Liver (tissue), 9 donors: ENCODE results near the gene ARHGAP23. TPM values are rescaled to one million over a fixed set of nuclear protein-coding genes. Genes with fewer than 3 reads are reported as not detected.

ENCODE experiments used
- DNase-seq: peaks from one replicate; pipeline ENCODE4 v3.0.0-alpha.2; 2017; ENCODE audit warnings: low spot score
- H3K27ac ChIP-seq, 2 donors: one replicate each; pipeline ENCODE4 v1.7.0; 2013; ENCODE audit warnings: inconsistent platforms in 2 of 2, low read length in 2 of 2, control low read depth in 1 of 2, low read depth in 1 of 2, mild to moderate bottlenecking in 1 of 2
- H3K27me3 ChIP-seq, 4 donors: one replicate each; pipeline versions ENCODE4 v1.6.1 to v1.7.0; 2013; ENCODE audit warnings: low read length in 3 of 4, inconsistent platforms in 1 of 4, mild to moderate bottlenecking in 1 of 4, moderate library complexity in 1 of 4; ENCODE audit not compliant: control insufficient read depth in 4 of 4, insufficient read depth in 4 of 4
- H3K36me3 ChIP-seq, 4 donors: one replicate each; pipeline versions ENCODE4 v1.6.1 to v1.7.0; 2013; ENCODE audit warnings: low read length in 3 of 4, mild to moderate bottlenecking in 3 of 4, low read depth in 1 of 4, moderate library complexity in 1 of 4; ENCODE audit not compliant: control insufficient read depth in 4 of 4, insufficient read depth in 3 of 4
- H3K4me1 ChIP-seq, 4 donors: one replicate each; pipeline versions ENCODE4 v1.6.1 to v1.7.0; 2013; ENCODE audit warnings: low read length in 3 of 4, mild to moderate bottlenecking in 3 of 4, moderate library complexity in 1 of 4; ENCODE audit not compliant: control insufficient read depth in 4 of 4, insufficient read depth in 4 of 4
- H3K4me3 ChIP-seq, 3 donors: one replicate each; pipeline versions ENCODE4 v1.6.1 to v1.7.0; 2013; ENCODE audit warnings: low read length in 3 of 3, control low read depth in 1 of 3, low read depth in 1 of 3, mild to moderate bottlenecking in 1 of 3
- H3K9ac ChIP-seq, 2 donors: one replicate each; pipeline ENCODE4 v1.7.0; 2013; ENCODE audit warnings: low read length in 2 of 2, mild to moderate bottlenecking in 2 of 2, moderate library complexity in 2 of 2, control low read depth in 1 of 2, low read depth in 1 of 2
- H3K9me3 ChIP-seq, 4 donors: one replicate each; pipeline versions ENCODE4 v1.6.1 to v1.7.0; 2013; ENCODE audit warnings: low read length in 3 of 4; ENCODE audit not compliant: control insufficient read depth in 4 of 4
- CTCF ChIP-seq: fragments of 150-350 bp; IDR thresholded peaks from 2 replicates; pipeline ENCODE4 v1.5.1; 2017; ENCODE audit warnings: improper control_type of control experiment, low read depth, low read length; ENCODE audit not compliant: missing input control
- EGR1 ChIP-seq, 2 donors: IDR thresholded peaks; 2 replicates each; pipeline ENCODE4 v1.6.1; 2016 to 2018; ENCODE audit warnings: antibody characterized with exemption in 2 of 2, low read depth in 2 of 2
- FOXA1 ChIP-seq: IDR thresholded peaks from 2 replicates; pipeline ENCODE4 v1.6.1; 2016; ENCODE audit warnings: antibody characterized with exemption
- FOXA2 ChIP-seq: IDR thresholded peaks from 2 replicates; pipeline ENCODE4 v1.6.1; 2016; ENCODE audit warnings: antibody characterized with exemption
- GABPA ChIP-seq, 2 donors: IDR thresholded peaks in 1 of 2; conservative IDR thresholded peaks in 1 of 2; 2 replicates each; pipeline ENCODE4 v1.6.1; 2016; ENCODE audit warnings: antibody characterized with exemption in 2 of 2, mild to moderate bottlenecking in 1 of 2, moderate library complexity in 1 of 2
- HNF4A ChIP-seq, 2 donors: conservative IDR thresholded peaks; 2 replicates each; pipeline ENCODE4 v1.6.1; 2016; ENCODE audit warnings: antibody characterized with exemption in 2 of 2, mild to moderate bottlenecking in 2 of 2
- HNF4G ChIP-seq: IDR thresholded peaks from 2 replicates; pipeline ENCODE4 v1.6.1; 2016; ENCODE audit warnings: antibody characterized with exemption
- JUND ChIP-seq, 2 donors: IDR thresholded peaks; 2 replicates each; pipeline ENCODE4 v1.6.1; 2016; ENCODE audit warnings: antibody characterized with exemption in 2 of 2
- NR2F2 ChIP-seq: IDR thresholded peaks from 2 replicates; pipeline ENCODE4 v1.6.1; 2016; ENCODE audit warnings: antibody characterized with exemption
- RAD21 ChIP-seq, 2 donors: IDR thresholded peaks; 2 replicates each; pipeline ENCODE4 v1.6.1; 2016; ENCODE audit warnings: antibody characterized with exemption in 2 of 2, mild to moderate bottlenecking in 2 of 2
- REST ChIP-seq: IDR thresholded peaks from 2 replicates; pipeline ENCODE4 v1.6.1; 2016; ENCODE audit warnings: antibody characterized with exemption, mild to moderate bottlenecking
- RXRA ChIP-seq, 2 donors: IDR thresholded peaks; 2 replicates each; pipeline ENCODE4 v1.6.1; 2017 to 2018; ENCODE audit warnings: antibody characterized with exemption in 2 of 2, mild to moderate bottlenecking in 1 of 2
- SP1 ChIP-seq: IDR thresholded peaks from 2 replicates; pipeline ENCODE4 v1.6.1; 2018; ENCODE audit warnings: antibody characterized with exemption, mild to moderate bottlenecking
- YY1 ChIP-seq: IDR thresholded peaks from 2 replicates; pipeline ENCODE4 v1.6.1; 2016; ENCODE audit warnings: antibody characterized with exemption, mild to moderate bottlenecking
- ZBTB33 ChIP-seq: IDR thresholded peaks from 2 replicates; pipeline ENCODE4 v1.6.1; 2016; ENCODE audit warnings: antibody characterized with exemption
- WGBS: extraction: QIAGEN DNeasy Blood & Tissue Kit; methylation state at CpG from one replicate; pipeline ENCODE4 v1.1.7; 2013; 5-methylcytosine and 5-hydroxymethylcytosine counted together
- polyA plus RNA-seq, 2 donors: library from polyadenylated mRNA; stranded (reverse) in 1 of 2; unstranded in 1 of 2; fragments of 200-250 nt in 1 of 2; fragments of >200 nt in 1 of 2; fragmentation: Nextera tagmentation in 1 of 2; extraction: Ambion mirVana in 1 of 2; gene quantifications; one replicate each; pipeline versions ENCODE4 v1.2.1 to v1.2.3, GENCODE V29; 2013 to 2015
- total RNA-seq, 2 donors: library from RNA; depleted of rRNA; stranded (reverse); fragments of >200 nt; gene quantifications; one replicate each; pipeline ENCODE4 v1.2.3, GENCODE V29; 2014
- TF ChIP-seq, protein P1 (sequence below): IDR thresholded peaks from 2 replicates; pipeline ENCODE4 v1.6.1; 2016; ENCODE audit warnings: antibody characterized with exemption
- donor health status: healthy.
- donor health status: healthy.
- donor health status: healthy.
- donor health status: healthy.
- donor health status: healthy.

ARHGAP23 gene
- total and polyA plus RNA-seq, 4 donors, result 0.28 to 31.8 (median 4.6) TPM

DNA sequence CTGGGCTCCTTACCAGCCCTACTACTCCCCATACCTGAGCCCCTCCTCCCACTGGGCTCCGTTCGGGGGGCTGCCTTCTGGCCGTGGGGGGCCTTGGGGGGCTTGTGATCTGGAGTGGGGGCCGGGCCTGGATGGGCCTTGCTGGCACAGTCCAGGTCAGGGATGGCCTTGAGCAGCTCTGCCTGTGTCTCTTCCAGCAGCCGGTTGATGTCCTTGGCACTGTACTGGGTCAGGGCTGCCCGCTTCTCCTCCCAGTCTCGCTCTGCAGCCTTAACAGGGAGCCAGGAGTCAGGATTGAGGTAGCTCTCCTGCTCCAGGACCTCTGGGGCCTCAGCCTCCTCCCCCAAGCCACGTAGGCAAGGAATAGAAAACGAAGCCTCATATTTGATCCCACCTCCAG, 122.9 kb downstream of the ARHGAP23 start:
- H3K27ac ChIP-seq, result no peak overlapping the region
- H3K9me3 ChIP-seq, result no peaks in the 10 kb centered on the region
- H3K36me3 ChIP-seq, result peaks cover 0 to 4% (median 0%) of the 10 kb centered on the region in 4 donors
- WGBS, result 92% methylated on average over 9 of the region's 9 CpGs
- H3K4me3 ChIP-seq, result no peak overlapping the region
- no peaks in the 10 kb centered on the region for H3K27me3 ChIP-seq
- TF ChIP-seq REST (no peak), HNF4A (conservative IDR thresholded peaks at IDR 0.05) (no peak), SP1 (no peak), GABPA (IDR thresholded peaks at IDR 0.05 in 1 of 2, conservative IDR thresholded peaks at IDR 0.05 in 1 of 2) (no peak), RAD21 (IDR thresholded peaks at IDR 0.05) (no peak), NR2F2 (no peak), ZBTB33 (no peak), RXRA (IDR thresholded peaks at IDR 0.05) (no peak), FOXA2 (no peak), JUND (IDR thresholded peaks at IDR 0.05) (no peak), HNF4G (no peak), CTCF (no peak), FOXA1 (no peak), YY1 (no peak)
- TF ChIP-seq, protein P1, sequence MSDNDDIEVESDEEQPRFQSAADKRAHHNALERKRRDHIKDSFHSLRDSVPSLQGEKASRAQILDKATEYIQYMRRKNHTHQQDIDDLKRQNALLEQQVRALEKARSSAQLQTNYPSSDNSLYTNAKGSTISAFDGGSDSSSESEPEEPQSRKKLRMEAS, result no peak
- H3K9ac ChIP-seq, result no peak overlapping the region
- DNase-seq, result no peak
- H3K4me1 ChIP-seq, result no peaks in the 10 kb centered on the region

DNA sequence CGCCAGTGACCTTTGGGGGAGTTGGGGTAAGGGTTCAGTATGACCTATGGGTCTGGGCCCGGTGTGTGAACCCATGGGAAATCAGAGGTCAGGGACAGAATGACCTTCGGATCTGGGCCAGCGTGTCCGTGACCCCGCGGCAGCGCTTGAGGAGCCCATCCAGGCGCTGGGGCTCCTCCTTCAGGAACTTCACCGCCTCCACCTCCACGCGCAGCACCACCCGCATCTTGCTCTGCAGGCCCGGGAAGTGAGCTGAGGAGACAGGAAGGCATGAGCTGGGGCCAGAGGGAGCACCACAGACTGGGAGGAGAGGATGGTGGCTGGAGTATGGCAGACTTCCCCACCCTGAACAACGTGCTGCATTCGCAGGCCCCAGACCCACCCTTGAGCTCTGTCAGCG, 124.1 kb downstream of the ARHGAP23 start:
- WGBS, result 93% methylated on average over 17 of the region's 17 CpGs
- Histone ChIP-seq H3K27ac (no peak overlapping the region), H3K36me3 (peaks cover 0 to 4% (median 0%) of the 10 kb centered on the region in 4 donors), H3K9ac (no peak overlapping the region), H3K4me3 (no peak overlapping the region), H3K4me1 (peaks cover 2 to 5% (median 2%) of the 10 kb centered on the region in 4 donors), H3K27me3 (no peaks in the 10 kb centered on the region), H3K9me3 (no peaks in the 10 kb centered on the region)
- TF ChIP-seq, protein P1, result no peak
- no peak for TF ChIP-seq REST
- TF ChIP-seq ZBTB33, result no peak
- no peak for TF ChIP-seq RXRA (IDR thresholded peaks at IDR 0.05)
- no peak for TF ChIP-seq JUND (IDR thresholded peaks at IDR 0.05)
- TF ChIP-seq EGR1 (IDR thresholded peaks at IDR 0.05; ENCODE audit: low read depth in 2 of 2), result no peak
- DNase-seq, result no peak
